ENCODE data around the gene FAM20A. TPM values are rescaled to one million over a fixed set of nuclear protein-coding genes. Genes with fewer than 3 reads are reported as not detected.

FAM20A gene
- total RNA-seq, 6 experiments from 2014 or later, result 28.2 to 86.0 (median 45.0) TPM

DNA sequence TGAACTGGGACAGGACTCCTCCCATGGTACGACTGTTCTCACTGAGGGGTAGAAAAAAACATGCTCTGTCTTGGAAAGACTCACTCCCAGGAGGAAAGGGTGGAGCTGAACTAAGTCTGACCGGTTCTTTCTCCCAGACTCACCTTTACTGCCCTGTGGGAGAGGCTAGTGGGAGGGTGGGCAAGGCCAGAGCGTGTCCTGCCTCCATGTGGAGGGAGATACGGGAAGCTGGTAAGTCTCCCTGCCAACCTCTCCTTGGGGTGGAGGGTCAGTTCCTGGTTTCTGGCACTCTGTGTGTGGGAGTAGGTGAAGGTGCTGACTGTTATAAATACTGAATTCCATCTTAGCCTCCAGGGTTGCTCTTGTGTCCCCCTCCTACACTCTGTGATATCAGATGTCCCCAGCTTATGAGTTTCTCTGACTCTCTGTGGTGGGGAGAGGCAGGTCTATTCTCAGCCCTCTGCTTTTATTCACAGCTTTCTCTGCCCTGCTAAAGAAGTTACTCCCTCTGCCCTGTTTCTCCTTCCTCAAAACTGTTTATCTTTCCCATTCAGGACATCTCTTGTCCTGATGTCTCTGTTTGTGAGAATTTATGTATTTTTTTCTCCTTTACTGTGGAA, 26.9 kb upstream of the FAM20A start:
- peak; percentile 16 to 31 (median 25) for ATAC-seq

GRCh38 chr17:68624381-68624780, 23.2 kb upstream of the FAM20A start:
- intact Hi-C loops (cut with DNase I), result loop anchor here in 1 of 2 donors (10.0 kb wide), 1 partner anchor 120 kb away; no protein-coding TSS in a partner anchor
- ATAC-seq (no peak), DNase-seq (no peak)
- H3K27ac ChIP-seq, result no peak overlapping the region
- WGBS (ENCODE audit: insufficient coverage, low coverage, low lambda C conversion rate, missing lambda C conversion rate), result 88% methylated on average over 1 of the region's 1 CpG
- H3K4me1 ChIP-seq, result no peaks in the 10 kb centered on the region
- H3K27me3 ChIP-seq, result no peaks in the 10 kb centered on the region
- TF ChIP-seq POLR2A (IDR thresholded peaks at IDR 0.05), result no peak
- TF ChIP-seq, protein P1, sequence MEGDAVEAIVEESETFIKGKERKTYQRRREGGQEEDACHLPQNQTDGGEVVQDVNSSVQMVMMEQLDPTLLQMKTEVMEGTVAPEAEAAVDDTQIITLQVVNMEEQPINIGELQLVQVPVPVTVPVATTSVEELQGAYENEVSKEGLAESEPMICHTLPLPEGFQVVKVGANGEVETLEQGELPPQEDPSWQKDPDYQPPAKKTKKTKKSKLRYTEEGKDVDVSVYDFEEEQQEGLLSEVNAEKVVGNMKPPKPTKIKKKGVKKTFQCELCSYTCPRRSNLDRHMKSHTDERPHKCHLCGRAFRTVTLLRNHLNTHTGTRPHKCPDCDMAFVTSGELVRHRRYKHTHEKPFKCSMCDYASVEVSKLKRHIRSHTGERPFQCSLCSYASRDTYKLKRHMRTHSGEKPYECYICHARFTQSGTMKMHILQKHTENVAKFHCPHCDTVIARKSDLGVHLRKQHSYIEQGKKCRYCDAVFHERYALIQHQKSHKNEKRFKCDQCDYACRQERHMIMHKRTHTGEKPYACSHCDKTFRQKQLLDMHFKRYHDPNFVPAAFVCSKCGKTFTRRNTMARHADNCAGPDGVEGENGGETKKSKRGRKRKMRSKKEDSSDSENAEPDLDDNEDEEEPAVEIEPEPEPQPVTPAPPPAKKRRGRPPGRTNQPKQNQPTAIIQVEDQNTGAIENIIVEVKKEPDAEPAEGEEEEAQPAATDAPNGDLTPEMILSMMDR (IDR thresholded peaks at IDR 0.05), result no peak
- no peaks in the 10 kb centered on the region for H3K9me3 ChIP-seq
- H3K4me3 ChIP-seq, result no peak overlapping the region
- no peaks in the 10 kb centered on the region for H3K36me3 ChIP-seq

More for the DNA sequence above, 26.9 kb upstream of the FAM20A start:
- intact Hi-C loops (cut with DNase I), result loop anchor here in 1 of 2 donors (10.0 kb wide), 1 partner anchor 117 kb away; no protein-coding TSS in a partner anchor
- WGBS (ENCODE audit: insufficient coverage, low coverage, low lambda C conversion rate, missing lambda C conversion rate), result 63% methylated on average over 4 of the region's 4 CpGs
- Histone ChIP-seq H3K36me3 (no peaks in the 10 kb centered on the region), H3K4me1 (no peaks in the 10 kb centered on the region), H3K27me3 (no peaks in the 10 kb centered on the region), H3K27ac (no peak overlapping the region), H3K4me3 (no peak overlapping the region), H3K9me3 (no peaks in the 10 kb centered on the region)
- DNase-seq, result no peak
- TF ChIP-seq POLR2A (IDR thresholded peaks at IDR 0.05), result no peak
- TF ChIP-seq, protein P1 (IDR thresholded peaks at IDR 0.05), result no peak

- WGBS (ENCODE audit: insufficient coverage, low coverage, low lambda C conversion rate, missing lambda C conversion rate), result 74% methylated on average over 7 of the region's 7 CpGs
- DNase-seq (no peak), ATAC-seq (no peak)
- no peak overlapping the region for H3K27ac ChIP-seq
- intact Hi-C loops (cut with DNase I), result loop anchor here in 1 of 2 donors (10.0 kb wide), 1 partner anchor 121 kb away; no protein-coding TSS in a partner anchor
- no peaks in the 10 kb centered on the region for H3K9me3 ChIP-seq
- no peaks in the 10 kb centered on the region for H3K36me3 ChIP-seq
- TF ChIP-seq, protein P1 (IDR thresholded peaks at IDR 0.05), result no peak
- TF ChIP-seq POLR2A (IDR thresholded peaks at IDR 0.05), result no peak
- no peaks in the 10 kb centered on the region for H3K27me3 ChIP-seq
- no peak overlapping the region for H3K4me3 ChIP-seq
- no peaks in the 10 kb centered on the region for H3K4me1 ChIP-seq
Measured at GRCh38 chr17:68623811-68624210, 22.6 kb upstream of the FAM20A start.

DNA sequence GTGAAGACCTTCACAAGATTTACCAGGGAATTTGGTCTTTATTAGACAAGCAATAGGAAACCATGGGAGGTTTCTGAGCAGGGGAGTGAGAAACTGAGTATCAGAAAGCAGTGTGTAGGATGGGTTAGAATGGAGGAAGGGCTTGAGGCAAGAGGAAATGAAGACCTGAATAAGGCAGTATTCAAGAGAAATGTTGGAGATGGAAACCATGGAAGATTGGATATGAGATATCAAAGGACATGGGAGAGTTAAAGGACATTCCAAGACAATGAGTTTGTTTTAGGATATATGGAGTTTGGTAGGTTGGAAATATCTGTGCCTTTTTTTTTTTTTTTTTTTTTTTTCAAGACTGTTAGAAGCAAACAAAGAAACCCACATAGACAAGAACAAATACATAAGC, 21.3 kb upstream of the FAM20A start:
- H3K9me3 ChIP-seq, result no peaks in the 10 kb centered on the region
- no peak for ATAC-seq
- H3K27me3 ChIP-seq, result no peaks in the 10 kb centered on the region
- no peak for TF ChIP-seq POLR2A (IDR thresholded peaks at IDR 0.05)
- TF ChIP-seq, protein P1 (IDR thresholded peaks at IDR 0.05), result no peak
- no peak overlapping the region for H3K27ac ChIP-seq
- H3K4me1 ChIP-seq, result no peaks in the 10 kb centered on the region
- no peak for DNase-seq
- intact Hi-C loops (cut with DNase I), result loop anchor here in 1 of 2 donors (10.0 kb wide), 1 partner anchor 122 kb away; no protein-coding TSS in a partner anchor
- H3K36me3 ChIP-seq, result no peaks in the 10 kb centered on the region
- H3K4me3 ChIP-seq, result no peak overlapping the region
